ENCODE data around the gene NR2F1. TPM values are rescaled to one million over a fixed set of nuclear protein-coding genes. Genes with fewer than 3 reads are reported as not detected.

Gene NR2F1
- total RNA-seq, 1 experiment from 2014 or later, result not detected

DNA sequence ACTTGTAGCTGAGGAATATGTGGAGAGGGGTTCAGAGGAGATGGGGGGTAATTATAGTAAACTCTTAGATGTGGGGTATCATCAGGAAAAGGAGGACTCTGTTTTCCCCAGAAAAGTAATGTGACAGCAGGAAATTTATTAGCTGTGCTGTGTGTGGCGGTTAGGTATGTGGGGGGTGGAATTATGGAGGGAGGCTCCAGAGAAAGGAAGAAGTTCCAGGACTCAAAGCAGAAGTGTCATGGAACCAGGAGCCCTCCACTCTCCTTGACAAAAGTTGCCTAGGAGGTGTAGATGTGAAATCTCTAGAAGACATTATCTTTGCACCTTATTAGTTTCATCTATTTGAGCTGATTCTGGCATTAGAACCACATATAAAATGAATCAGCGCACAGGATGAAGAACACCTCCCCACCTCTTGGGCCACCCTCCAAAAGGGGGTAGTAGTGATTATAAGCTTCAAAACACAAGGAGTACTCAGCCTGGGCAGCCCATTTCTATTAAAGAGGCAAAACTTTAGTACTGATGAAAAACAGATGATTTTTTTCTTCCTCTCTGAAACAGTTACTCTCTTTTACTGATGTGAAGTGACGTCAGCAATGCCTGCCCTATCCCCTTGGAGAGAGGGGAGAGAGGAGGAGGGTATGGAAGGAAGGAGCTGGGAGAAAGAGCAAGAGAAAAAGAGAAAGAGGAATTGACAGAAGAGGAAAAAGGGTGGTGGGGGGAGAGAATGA is 18.2 kb downstream of the NR2F1 start:
- Histone ChIP-seq H3K18ac (ENCODE audit: insufficient read length, low read depth, low read length) (no peak overlapping the region), H3K27me3 (ENCODE audit: insufficient read depth, low read length) (peaks cover 97% of the 10 kb centered on the region), H3K23me2 (ENCODE audit: insufficient read length, low read depth, low read length, poor library complexity, severe bottlenecking) (peaks cover 5% of the 10 kb centered on the region), H3K79me2 (ENCODE audit: insufficient read depth, low read length) (no peaks in the 10 kb centered on the region), H3K9me3 (ENCODE audit: control insufficient read depth, low read depth, low read length) (no peaks in the 10 kb centered on the region), H3K23ac (ENCODE audit: insufficient read length, low read depth, low read length) (no peak overlapping the region), H3K14ac (ENCODE audit: insufficient read depth, low read length) (no peak overlapping the region), H4K20me1 (ENCODE audit: control insufficient read depth, insufficient read depth, insufficient read length) (no peaks in the 10 kb centered on the region), H2AK5ac (ENCODE audit: insufficient read length, low read length) (no peak overlapping the region), H2BK120ac (ENCODE audit: low read depth, low read length, poor library complexity, severe bottlenecking) (no peak overlapping the region), H3T11ph (ENCODE audit: low read length) (no peak overlapping the region), H3K56ac (ENCODE audit: insufficient read length, low read depth, low read length) (no peak overlapping the region), H3K79me1 (ENCODE audit: insufficient read depth, low read depth, low read length, poor library complexity, severe bottlenecking) (no peaks in the 10 kb centered on the region), H2BK20ac (ENCODE audit: low read depth, low read length, poor library complexity, severe bottlenecking) (no peak overlapping the region), H3K4ac (ENCODE audit: low read depth, low read length) (no peak overlapping the region), H4K5ac (ENCODE audit: insufficient read length, low read depth, low read length) (no peak overlapping the region), H2BK15ac (ENCODE audit: low read depth, low read length) (no peak overlapping the region), H4K91ac (ENCODE audit: insufficient read length, low read depth, low read length) (no peak overlapping the region), H3K27ac (ENCODE audit: insufficient read length, low read depth, low read length) (no peak overlapping the region), H2BK12ac (ENCODE audit: insufficient read length, low read depth, low read length) (no peak overlapping the region), H2AFZ (ENCODE audit: low read length) (no peak overlapping the region), H3K9ac (ENCODE audit: extremely low read depth, insufficient read length, low read length) (no peak overlapping the region), H3K4me2 (ENCODE audit: insufficient read depth, insufficient read length, low read length) (peak overlapping the region; percentile 2), H2BK5ac (ENCODE audit: insufficient read length, low read length) (no peak overlapping the region), H3K4me1 (ENCODE audit: insufficient read depth, low read length) (no peaks in the 10 kb centered on the region), H4K8ac (replicated peaks; ENCODE audit: insufficient read length, low read depth, low read length) (no peak overlapping the region)
- peak overlapping the region in 1 of 2 experiments; percentile 64; a peak in 1 of 5 replicates for H3K4me3 Mint-ChIP-seq
- no peak overlapping the region for H3K27ac Mint-ChIP-seq
- H3K36me3 Mint-ChIP-seq (ENCODE audit: insufficient read depth in 1 of 3, low read depth in 3 of 3), result no peaks in the 10 kb centered on the region
- H3K4me1 Mint-ChIP-seq, result peaks cover 13 to 35% of the 10 kb centered on the region in 2 experiments
- TF ChIP-seq, protein P1, sequence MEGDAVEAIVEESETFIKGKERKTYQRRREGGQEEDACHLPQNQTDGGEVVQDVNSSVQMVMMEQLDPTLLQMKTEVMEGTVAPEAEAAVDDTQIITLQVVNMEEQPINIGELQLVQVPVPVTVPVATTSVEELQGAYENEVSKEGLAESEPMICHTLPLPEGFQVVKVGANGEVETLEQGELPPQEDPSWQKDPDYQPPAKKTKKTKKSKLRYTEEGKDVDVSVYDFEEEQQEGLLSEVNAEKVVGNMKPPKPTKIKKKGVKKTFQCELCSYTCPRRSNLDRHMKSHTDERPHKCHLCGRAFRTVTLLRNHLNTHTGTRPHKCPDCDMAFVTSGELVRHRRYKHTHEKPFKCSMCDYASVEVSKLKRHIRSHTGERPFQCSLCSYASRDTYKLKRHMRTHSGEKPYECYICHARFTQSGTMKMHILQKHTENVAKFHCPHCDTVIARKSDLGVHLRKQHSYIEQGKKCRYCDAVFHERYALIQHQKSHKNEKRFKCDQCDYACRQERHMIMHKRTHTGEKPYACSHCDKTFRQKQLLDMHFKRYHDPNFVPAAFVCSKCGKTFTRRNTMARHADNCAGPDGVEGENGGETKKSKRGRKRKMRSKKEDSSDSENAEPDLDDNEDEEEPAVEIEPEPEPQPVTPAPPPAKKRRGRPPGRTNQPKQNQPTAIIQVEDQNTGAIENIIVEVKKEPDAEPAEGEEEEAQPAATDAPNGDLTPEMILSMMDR (conservative IDR thresholded peaks at IDR 0.05), result no peak
- DNase-seq, result no peak
- H3K9me3 Mint-ChIP-seq, result peaks cover 2 to 10% of the 10 kb centered on the region in 2 experiments; a peak in 3 of 5 replicates
- no CpG with 5 or more reads among the region's 3 CpGs for WGBS (ENCODE audit: extremely low coverage, insufficient read length, low lambda C conversion rate)
- no peaks in the 10 kb centered on the region for H3K27me3 Mint-ChIP-seq (ENCODE audit: low read depth)
